Measurements from ENCODE around the gene ARHGEF1.

The ARHGEF1 gene, protein sequence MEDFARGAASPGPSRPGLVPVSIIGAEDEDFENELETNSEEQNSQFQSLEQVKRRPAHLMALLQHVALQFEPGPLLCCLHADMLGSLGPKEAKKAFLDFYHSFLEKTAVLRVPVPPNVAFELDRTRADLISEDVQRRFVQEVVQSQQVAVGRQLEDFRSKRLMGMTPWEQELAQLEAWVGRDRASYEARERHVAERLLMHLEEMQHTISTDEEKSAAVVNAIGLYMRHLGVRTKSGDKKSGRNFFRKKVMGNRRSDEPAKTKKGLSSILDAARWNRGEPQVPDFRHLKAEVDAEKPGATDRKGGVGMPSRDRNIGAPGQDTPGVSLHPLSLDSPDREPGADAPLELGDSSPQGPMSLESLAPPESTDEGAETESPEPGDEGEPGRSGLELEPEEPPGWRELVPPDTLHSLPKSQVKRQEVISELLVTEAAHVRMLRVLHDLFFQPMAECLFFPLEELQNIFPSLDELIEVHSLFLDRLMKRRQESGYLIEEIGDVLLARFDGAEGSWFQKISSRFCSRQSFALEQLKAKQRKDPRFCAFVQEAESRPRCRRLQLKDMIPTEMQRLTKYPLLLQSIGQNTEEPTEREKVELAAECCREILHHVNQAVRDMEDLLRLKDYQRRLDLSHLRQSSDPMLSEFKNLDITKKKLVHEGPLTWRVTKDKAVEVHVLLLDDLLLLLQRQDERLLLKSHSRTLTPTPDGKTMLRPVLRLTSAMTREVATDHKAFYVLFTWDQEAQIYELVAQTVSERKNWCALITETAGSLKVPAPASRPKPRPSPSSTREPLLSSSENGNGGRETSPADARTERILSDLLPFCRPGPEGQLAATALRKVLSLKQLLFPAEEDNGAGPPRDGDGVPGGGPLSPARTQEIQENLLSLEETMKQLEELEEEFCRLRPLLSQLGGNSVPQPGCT

DNA sequence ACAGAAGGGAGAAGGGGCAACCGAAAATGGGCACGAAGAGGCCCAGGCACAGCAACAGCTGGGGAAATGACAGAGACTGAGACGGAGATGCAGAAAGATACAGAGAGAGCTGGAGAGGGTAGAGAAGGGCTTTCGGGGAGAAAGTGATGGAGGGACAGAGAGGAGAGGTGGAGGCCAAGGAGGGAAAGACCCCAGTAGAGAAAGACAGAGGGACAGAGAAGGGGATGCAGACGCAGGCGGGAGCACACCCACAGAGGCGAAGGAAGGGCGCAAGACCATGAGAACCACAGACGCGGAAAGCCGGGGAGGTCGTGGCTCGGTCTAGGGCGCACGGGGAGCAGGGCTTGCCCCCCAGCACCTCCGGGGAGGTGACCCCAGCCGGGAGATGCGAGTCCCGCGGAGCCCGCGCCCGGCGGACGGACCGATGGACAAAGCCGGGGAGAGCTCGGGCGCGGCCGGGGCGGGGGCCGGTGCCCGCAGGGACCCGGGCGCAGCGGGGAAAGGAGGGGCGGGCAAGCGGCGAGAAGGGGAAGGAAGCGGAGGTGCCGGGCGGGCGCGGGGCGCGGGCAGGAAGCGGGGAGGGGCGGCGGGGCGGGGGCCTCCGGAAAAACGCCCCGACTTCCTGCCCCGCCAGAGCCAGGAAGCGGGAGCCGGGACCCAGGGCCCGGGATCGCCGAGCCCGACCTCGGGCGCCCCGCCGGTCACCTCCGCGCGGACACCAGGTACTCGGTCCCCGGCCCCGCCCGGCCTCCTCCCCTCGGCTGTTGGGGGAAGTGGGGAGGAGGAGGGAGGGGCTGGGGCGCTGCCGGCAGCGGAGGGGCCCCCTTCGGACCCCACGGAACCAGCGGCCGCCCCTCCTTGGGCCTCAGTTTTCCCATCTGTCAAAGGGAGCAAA, at the start of gene ARHGEF1:
Gene ARHGEF1, plus strand, starts transcription at position 617 of the 895 bp plus-strand sequence. CDS start 4,899 bp downstream, outside the sequence.
- peak; percentile 57 for DNase-seq

GRCh38 chr19:41837981-41838708, 44.8 kb upstream of the ARHGEF1 start:
- DNase-seq: no peak

- no peak for DNase-seq
These were observed 43.8 kb upstream of the ARHGEF1 start for GRCh38 chr19:41839211-41839610.

DNA sequence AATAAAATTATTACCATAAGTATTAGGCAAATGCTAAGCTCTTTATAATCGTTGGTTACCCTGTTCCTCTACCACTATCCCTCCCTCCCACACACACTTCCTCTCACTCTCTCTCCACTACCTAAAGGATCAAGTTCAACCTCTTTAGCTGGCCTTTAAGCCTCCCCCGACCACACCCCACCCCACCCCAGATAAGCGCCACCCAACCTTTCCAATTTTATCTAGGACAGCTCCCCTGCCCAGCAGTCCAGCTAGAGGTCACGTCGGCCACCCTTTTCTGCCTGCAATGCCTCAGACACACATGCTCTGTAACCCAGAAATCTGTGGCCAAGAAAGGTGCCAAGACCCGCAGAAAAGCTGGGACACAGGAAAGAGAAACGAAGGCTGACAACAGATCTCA, 39.6 kb upstream of the ARHGEF1 start:
- no peak for DNase-seq

- DNase-seq: no peak
These were observed 38.4 kb upstream of the ARHGEF1 start, which contains the start of gene LYPD4 for GRCh38 chr19:41844601-41845000. TSS of gene LYPD4 (minus strand) at chr19:41844683. CDS start at chr19:41839285, 5,398 bp downstream.

DNA sequence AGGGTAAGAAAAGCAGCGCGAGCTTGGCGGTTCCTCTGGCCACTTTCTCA, 38.2 kb upstream of the ARHGEF1 start, which contains the start of gene DMRTC2:
Gene DMRTC2, plus strand, starts transcription at position 42 of the 50 bp plus-strand sequence. CDS start 2,387 bp downstream, outside the sequence.
- no peak for DNase-seq

GRCh38 chr19:41845051-41845590, 37.9 kb upstream of the ARHGEF1 start:
- no peak for DNase-seq

- no peak for DNase-seq
These were observed 35.5 kb upstream of the ARHGEF1 start for GRCh38 chr19:41847351-41848105.

- DNase-seq: no peak
These were observed 34.3 kb upstream of the ARHGEF1 start for GRCh38 chr19:41848666-41849065.

- no peak for DNase-seq
These were observed 33.9 kb upstream of the ARHGEF1 start for GRCh38 chr19:41849067-41849466.

DNA sequence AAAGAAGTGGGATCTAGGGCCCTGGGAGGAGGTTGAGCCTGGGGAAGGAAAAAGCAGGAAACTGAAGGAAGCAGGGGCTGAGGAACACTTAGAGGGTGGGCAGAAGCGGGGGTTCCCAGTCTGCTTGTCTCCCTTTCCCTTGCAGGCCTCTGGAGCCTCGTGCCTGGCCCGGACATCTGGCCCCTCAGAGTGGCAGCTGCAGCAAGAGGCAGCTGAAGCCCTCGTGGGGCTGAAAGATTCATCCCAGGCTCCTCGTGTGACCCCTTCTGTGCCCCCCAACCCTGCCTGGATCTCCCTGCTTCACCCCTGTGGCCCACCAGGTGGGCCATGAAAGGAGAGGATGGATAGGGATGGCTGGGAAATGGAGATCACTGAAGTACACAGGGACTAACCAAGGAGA, 32.6 kb upstream of the ARHGEF1 start:
- DNase-seq: no peak

DNA sequence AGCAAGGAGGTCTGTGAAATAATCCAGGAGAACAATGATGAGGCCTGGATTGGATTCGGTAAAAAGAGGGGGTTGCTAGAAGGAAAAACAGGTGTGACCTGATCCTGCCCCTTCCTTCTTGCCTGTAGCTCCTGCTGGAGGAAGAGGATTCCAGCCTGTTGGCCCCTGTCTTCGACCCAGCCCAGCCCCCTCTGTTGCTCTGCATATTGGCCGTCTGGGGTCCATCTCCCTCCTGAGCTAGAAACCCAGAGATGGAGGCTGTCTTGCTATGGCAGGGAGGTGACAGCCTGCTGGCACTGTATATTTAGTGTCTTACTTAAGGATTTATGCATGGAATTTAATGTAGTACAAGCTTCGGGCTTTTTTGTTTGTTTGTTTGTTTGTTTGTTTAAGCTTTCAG, 31.5 kb upstream of the ARHGEF1 start:
- DNase-seq: no peak

GRCh38 chr19:41853344-41853743, 29.6 kb upstream of the ARHGEF1 start:
- DNase-seq: no peak

GRCh38 chr19:41853768-41854167, 29.2 kb upstream of the ARHGEF1 start:
- DNase-seq: no peak

- no peak for DNase-seq
These were observed 23.8 kb upstream of the ARHGEF1 start for GRCh38 chr19:41859213-41859617.

GRCh38 chr19:41859618-41860418, 23.2 kb upstream of the ARHGEF1 start, which contains the start of gene RPS19:
TSS of gene RPS19 (plus strand) at chr19:41860255. CDS start at chr19:41860775, 520 bp downstream.
- DNase-seq: peak; percentile 100

- peak; percentile 47 for DNase-seq
These were observed 22.4 kb upstream of the ARHGEF1 start for GRCh38 chr19:41860419-41861115.

GRCh38 chr19:41861116-41861768, 21.7 kb upstream of the ARHGEF1 start:
- DNase-seq: no peak

- DNase-seq: no peak
These were observed 21.1 kb upstream of the ARHGEF1 start for GRCh38 chr19:41861846-41862245.
